Retinal pigment epithelial cell (primary cell): ENCODE data around the gene ARHGAP28.
A peak's percentile ranks its signal among the peaks of the same experiment; 100 is the strongest.

ENCODE experiments used
- DNase-seq: peaks from one replicate; pipeline ENCODE4 v3.0.0-alpha.2; 2010; ENCODE audit warnings: low read depth
- H3K4me3 ChIP-seq: 2 replicates; pipeline ENCODE4 v1.5.1; 2011; ENCODE audit warnings: mild to moderate bottlenecking, low read length, control low read depth, moderate library complexity
- CTCF ChIP-seq: conservative IDR thresholded peaks from 2 replicates; pipeline ENCODE4 v1.5.1; 2011; ENCODE audit warnings: low read depth, low read length, control low read depth, inconsistent platforms

The ARHGAP28 gene

GRCh38 chr18:6708890-6709289 is 20.6 kb upstream of the ARHGAP28 start:
- TF ChIP-seq CTCF, result no peak
- no peak for DNase-seq
- H3K4me3 ChIP-seq, result no peak overlapping the region

- no peak for TF ChIP-seq CTCF
- no peak for DNase-seq
- H3K4me3 ChIP-seq, result no peak overlapping the region
Measured at GRCh38 chr18:6711467-6711866, 18.0 kb upstream of the ARHGAP28 start.

- TF ChIP-seq CTCF, result peak; percentile 5
- no peak overlapping the region for H3K4me3 ChIP-seq
- no peak for DNase-seq
Measured at GRCh38 chr18:6712401-6712800, 17.1 kb upstream of the ARHGAP28 start.

- no peak for DNase-seq
- no peak overlapping the region for H3K4me3 ChIP-seq
- no peak for TF ChIP-seq CTCF
Measured at GRCh38 chr18:6714010-6714409, 15.5 kb upstream of the ARHGAP28 start.

GRCh38 chr18:6718267-6718666 is 11.2 kb upstream of the ARHGAP28 start:
- H3K4me3 ChIP-seq, result no peak overlapping the region
- DNase-seq, result no peak
- no peak for TF ChIP-seq CTCF

- no peak for TF ChIP-seq CTCF
- DNase-seq, result no peak
- no peak overlapping the region for H3K4me3 ChIP-seq
Measured at GRCh38 chr18:6719098-6719846, 10.2 kb upstream of the ARHGAP28 start.
